Neutrophil (primary cell): Measurements from ENCODE around the gene SNRPD3.
"Not testable (repeated sequence)": the region's sequence is repeated elsewhere in the genome, so short reads cannot be mapped to it uniquely, and the experiment has no call there.

Source experiments
- H3K27ac ChIP-seq: fragments of 200-600 bp; sonication (generic); 2 replicates; pipeline ENCODE4 v1.5.1; 2016; ENCODE audit warnings: mild to moderate bottlenecking, moderate library complexity
- H3K27me3 ChIP-seq: fragments of 200-600 bp; sonication (generic); 2 replicates; pipeline ENCODE4 v1.6.0; 2016; ENCODE audit warnings: mild to moderate bottlenecking
- H3K36me3 ChIP-seq: fragments of 200-600 bp; sonication (generic); 2 replicates; pipeline ENCODE4 v1.5.1; 2017
- H3K4me1 ChIP-seq, 2 experiments: fragments of 200-600 bp in 1 of 2; sonication (generic) in 1 of 2; 1 replicate in 1 of 2; 2 replicates in 1 of 2; pipeline versions ENCODE4 v1.5.1 to v1.6.1; 2013 to 2016; ENCODE audit warnings: low read depth in 1 of 2, low read length in 1 of 2, mild to moderate bottlenecking in 1 of 2, moderate library complexity in 1 of 2; ENCODE audit not compliant: control insufficient read depth in 1 of 2, insufficient read depth in 1 of 2
- H3K4me3 ChIP-seq, 2 experiments: fragments of 200-600 bp in 1 of 2; sonication (generic) in 1 of 2; 1 replicate in 1 of 2; 2 replicates in 1 of 2; pipeline ENCODE4 v1.5.1; 2013 to 2016; ENCODE audit warnings: low read depth in 1 of 2, low read length in 1 of 2, mild to moderate bottlenecking in 1 of 2, moderate library complexity in 1 of 2
- H3K9me3 ChIP-seq: fragments of 200-600 bp; sonication (generic); 2 replicates; pipeline ENCODE4 v1.5.1; 2016

The SNRPD3 gene

DNA sequence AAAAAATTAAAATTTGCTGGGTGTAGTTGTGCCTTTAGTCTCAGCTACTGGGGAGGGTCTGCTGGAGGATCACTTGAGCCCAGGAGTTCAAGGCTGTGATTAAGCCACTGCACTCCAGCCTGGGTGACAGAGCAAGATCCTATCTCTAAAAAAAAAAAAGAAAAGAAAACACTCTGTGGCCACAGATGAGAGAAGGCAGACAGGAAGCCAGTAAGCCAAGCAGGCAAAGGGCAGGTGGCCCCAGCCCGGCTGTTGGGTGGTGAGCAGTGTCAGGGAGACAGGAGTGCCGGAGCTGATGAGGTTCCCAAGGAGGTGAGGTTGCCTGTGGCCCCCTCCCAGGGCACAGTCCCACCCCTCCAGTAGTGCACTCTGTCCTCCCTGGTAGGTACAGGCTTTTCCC is 66.8 kb downstream of the SNRPD3 start:
- not testable (repeated sequence) for H3K4me3 ChIP-seq, H3K9me3 ChIP-seq, H3K27me3 ChIP-seq, H3K27ac ChIP-seq, H3K4me1 ChIP-seq
- peaks cover 43% of the 10 kb centered on the region for H3K36me3 ChIP-seq
